ENCODE results near the gene ZNF764.
A peak's percentile ranks its signal among the peaks of the same experiment; 100 is the strongest.
"Not testable (repeated sequence)": the region's sequence is repeated elsewhere in the genome, so short reads cannot be mapped to it uniquely, and the experiment has no call there.

Gene ZNF764

DNA sequence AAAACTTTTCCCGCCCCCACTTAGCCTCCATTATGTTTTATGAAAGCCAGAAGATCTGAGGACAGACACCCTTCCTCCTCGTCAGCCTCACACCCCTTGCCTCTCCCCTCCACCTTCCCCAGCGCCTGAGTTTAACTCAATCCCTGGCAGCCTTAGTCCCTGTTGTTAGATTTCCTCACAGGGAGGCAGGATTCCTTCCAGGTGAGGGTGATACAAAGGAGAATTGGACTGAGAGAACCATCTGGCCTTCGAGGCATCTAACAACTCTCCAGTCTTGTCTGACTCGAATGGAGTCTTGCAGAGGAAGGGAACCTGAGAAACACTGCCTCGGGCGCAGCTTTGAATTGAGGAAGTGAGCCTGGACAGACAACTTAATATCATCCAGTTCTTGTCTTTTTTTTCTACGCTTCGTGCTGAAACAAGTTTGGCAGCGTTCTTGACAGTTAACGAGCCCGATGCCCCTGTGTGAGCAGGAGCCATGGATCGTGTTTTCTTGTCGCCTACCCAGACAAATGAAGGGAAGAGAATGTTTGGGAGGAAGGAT, 30.5 kb downstream of the ZNF764 start:
- DNase-seq (ENCODE audit: low spot score) = no peak

DNA sequence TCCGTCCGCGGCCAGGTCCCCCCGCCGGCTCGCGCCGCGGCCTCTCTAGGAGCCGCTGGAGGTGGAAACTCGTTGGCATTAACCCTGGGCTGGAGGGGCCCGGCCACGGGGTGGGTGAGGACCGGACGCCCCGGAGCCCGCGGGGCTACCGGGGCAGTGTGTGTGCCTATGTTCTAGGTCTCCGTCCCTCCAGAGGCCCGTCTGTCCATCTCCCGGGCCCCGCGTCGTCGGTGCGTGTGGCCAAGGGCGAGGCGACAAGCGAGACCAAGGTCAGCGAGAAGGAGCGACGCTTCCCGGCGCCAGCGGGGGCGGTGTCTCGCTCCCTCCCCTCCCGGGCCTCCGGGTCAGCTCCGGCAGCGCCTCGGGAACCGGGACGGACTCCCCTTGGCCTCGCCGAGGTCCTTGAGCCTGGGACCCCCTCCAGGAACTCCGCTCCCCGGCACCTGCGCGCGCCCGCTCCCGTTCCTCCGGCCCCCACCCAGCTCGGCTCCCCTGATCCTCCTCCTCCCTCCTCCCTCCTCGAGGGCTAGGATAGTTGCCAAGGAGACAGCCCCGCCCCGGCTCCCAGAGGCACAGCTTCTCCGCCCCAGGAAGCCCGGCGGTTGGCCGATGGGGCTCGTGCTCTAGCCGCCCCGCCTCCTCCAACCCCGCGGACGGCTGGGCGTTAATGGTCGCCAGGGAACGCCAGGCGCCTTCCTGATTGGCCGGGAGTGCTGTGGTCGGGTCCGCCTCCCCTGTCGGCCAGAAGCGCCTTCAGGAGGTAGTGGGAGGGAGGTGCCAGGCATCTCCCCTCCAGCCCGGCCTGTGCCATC, 31.1 kb downstream of the ZNF764 start:
- DNase-seq (ENCODE audit: low spot score) = peak; percentile 99

DNA sequence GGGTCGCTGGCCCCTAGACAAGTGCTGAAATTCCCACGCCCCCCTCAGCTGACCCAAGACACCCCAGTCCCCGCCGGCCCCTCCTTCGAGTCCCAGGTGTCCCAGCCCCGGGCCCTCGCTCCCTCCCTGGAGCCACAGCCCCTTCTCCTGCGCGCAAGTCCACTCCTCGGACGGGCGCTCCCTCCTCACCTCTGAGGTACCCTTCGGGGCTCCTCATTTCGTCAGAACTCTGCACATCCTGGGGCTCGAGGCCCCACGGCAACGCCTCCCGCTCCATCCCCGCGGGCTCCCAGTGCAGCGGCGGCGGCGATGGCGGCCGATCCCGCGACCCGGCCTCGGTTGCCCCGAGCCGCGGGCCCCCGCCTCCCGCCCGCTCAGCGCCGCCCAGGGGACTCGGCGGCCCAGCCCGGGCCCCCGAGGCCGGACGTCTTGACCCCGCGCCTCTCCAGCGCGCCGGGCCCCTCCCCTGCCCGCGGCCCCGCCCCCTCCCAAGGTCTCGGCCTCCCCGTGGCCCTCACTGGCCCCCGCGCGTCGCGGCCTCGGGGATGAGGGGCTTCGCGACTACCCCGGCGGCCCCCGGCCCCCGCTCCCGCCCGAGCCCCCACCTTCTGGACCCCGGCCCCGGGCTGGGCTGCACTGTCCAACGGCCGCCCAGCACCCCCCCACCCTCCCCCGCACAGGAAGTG, 31.9 kb downstream of the ZNF764 start, which contains the start of gene ZNF768:
Gene ZNF768, minus strand, starts transcription at position 430 of the 686 bp plus-strand sequence. Its CDS starts 153 bp downstream, at position 277.
- DNase-seq (ENCODE audit: low spot score) = peak; percentile 90

DNA sequence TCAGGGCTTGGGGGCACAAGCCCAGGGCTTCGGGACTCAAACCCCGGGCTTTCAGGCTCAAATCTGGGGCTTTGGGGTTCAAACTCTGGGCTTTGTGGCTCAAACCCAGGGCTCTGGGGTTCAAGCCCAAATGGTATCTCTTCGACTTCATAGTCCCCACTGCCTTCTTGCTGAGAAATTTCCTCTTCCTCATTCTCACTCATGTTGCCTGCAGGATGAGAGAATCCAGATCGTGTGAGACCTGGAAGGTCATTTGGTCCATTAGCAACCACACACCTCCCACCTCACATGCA, 32.4 kb downstream of the ZNF764 start:
- no peak for DNase-seq (ENCODE audit: low spot score)

DNA sequence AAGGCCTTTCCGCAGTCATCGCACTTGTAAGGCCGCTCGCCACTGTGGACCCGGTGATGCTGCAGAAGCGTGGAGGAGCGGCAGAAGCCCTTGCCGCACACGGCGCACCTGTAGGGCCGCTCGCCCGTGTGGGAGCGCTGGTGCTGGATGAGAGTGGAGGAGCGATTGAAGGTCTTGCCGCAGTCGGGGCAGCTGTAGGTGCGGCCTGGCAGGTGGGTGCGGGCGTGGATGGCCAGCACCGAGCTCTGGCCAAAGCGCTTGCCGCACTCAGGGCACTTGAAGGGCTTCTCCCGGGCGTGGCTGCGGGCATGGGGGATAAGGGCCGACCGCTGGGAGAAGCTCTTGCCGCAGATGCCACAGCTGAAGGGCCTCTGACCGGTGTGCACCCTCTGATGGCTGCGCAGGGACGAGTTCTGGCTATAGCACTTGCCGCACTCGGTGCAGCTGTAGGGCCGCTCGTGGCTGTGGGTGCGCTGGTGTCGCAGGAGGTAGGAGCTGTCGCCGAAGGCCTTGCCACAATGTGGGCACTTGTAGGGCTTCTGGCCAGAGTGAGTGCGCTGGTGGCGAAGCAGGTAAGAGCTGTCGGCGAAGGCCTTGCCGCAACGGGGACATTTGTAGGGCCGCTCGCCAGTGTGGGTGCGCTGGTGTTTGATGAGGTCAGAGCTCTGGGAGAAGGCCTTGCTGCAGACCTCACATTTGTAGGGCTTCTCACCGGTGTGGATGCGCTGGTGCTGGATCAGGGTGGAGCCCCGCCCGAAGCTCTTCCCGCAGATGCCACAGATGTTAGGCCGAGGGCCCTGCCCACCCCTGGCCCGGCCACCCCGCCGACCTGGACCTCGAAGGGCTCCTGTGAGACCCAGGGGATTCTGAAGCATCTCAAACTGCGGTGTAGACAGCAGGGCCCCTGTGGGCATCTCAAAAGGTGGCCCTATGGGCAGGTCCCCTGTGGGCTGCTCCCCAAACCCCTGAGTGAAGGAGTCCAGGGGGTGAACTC, 33.3 kb downstream of the ZNF764 start:
- no peak for DNase-seq (ENCODE audit: low spot score)

DNA sequence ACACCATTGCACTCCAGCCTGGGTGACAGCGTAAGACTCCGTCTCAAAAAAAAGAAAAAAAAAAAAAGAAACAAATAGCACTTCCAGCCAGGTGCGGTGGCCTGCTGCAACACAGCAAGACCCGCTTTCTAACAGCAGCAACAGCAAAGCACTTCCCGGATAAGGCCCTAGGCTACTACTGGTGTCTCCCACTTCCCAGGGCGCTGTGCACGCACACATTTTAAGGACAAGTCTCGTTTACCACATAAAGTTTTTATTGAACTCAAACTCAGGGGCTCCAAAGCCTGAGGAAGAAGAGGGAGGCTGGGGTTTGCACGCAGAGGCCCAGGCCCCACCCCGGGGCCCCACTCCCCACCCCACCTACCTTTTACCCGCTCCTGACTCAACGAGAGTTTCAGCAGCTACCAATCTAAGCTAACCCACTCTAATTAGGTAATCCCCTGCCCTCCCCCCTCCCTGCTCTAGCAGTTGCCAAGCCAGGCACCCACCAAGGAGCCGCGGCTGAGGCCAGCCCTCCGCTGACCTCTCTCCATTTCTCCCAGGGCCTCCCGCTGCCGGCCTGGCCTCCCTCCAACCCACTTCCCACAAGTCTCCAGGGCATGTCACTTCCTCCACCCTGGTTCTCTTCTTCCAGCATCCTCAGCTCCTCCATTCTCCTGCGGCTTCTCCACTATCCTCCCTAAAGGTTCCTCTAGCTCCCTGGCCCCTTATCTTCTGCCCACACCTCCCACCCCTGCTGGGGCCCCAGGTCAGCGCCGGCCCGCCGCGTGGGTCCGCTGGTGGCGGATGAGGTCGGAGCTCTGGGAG, 34.2 kb downstream of the ZNF764 start:
- no peak for DNase-seq (ENCODE audit: low spot score)

DNA sequence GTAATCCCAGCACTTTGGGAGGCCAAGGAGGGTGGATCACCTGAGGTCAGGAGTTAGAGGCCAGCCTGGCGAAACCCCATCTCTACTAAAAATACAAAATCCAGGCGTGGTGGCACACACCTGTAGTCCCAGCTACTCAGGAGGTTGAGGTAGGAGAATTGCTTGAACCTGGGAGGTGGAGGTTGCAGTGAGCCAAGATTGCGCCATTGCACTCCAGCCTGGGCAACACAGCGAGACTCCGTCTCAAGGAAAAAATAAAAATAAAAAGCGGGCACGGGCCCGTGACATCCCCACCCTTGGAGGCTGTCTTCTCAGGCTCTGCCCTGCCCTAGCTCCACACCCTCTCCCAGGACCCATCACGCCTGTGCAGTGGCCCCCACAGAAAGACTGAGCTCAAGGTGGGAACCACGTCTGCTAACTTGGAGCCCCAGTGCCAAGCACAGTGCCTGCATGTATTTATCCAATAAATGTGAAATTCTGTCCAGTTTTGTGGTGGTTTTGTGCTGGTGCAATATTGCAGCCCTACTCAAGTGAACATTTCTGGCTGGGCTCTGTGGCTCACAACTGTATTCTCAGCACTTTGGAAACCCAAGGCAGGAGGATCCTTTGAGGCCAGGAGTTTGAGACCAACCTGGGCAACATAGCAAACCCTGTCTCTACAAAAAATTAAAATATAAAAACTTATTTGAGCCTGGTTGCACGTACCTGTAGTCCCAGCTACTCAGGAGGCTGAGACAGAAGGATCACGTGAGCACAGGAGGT, 35.3 kb downstream of the ZNF764 start:
- DNase-seq (ENCODE audit: low spot score) = not testable (repeated sequence)

DNA sequence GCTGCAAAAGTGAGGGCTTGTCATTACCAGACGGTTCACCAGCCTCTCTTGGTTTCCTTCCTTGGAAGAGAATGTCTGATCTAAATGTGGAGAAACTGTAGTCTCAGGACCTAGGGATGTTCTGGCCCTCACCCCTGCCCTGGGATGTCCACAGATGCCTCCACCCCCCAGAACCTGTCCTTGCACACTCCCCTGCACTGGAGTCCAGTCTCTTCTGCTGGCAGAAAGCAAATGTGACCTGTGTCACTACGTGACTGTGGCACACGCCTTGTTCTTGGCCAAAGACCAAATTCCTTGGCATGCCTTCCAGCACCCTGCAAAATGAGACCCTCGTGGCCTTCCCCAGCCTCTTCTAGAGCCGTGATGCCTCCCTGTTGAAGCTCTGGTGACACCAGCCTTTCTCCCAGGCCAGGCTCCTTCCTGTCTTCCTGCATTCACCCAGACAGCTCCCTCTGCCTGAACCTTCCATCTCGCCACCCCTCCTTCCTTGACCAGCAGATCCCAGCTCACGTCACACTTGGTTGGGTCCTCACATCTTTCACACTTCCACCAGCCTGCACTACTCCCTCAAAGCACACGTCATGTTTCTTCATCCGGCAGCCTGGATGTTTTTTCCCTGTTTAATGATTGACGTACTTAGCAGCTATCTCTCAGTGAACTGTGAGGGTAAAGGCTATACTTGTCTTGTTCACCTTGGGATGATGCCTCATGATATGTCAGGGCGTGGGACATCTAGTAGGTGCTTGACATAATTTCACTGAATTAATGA, 36.1 kb downstream of the ZNF764 start:
- DNase-seq (ENCODE audit: low spot score) = no peak

DNA sequence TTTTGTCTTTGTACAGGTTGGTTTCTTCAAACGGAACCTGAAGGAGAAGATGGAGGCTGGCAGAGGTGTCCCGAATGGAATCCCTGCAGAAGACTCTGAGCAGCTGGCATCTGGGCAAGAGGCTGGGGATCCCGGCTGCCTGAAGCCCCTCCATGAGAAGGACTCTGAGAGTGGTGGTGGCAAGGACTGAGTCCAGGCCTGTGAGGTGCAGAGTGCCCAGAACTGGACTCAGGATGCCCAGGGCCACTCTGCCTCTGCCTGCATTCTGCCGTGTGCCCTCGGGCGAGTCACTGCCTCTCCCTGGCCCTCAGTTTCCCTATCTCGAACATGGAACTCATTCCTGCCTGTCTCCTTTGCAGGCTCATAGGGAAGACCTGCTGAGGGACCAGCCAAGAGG, 36.7 kb downstream of the ZNF764 start:
- no peak for DNase-seq (ENCODE audit: low spot score)

DNA sequence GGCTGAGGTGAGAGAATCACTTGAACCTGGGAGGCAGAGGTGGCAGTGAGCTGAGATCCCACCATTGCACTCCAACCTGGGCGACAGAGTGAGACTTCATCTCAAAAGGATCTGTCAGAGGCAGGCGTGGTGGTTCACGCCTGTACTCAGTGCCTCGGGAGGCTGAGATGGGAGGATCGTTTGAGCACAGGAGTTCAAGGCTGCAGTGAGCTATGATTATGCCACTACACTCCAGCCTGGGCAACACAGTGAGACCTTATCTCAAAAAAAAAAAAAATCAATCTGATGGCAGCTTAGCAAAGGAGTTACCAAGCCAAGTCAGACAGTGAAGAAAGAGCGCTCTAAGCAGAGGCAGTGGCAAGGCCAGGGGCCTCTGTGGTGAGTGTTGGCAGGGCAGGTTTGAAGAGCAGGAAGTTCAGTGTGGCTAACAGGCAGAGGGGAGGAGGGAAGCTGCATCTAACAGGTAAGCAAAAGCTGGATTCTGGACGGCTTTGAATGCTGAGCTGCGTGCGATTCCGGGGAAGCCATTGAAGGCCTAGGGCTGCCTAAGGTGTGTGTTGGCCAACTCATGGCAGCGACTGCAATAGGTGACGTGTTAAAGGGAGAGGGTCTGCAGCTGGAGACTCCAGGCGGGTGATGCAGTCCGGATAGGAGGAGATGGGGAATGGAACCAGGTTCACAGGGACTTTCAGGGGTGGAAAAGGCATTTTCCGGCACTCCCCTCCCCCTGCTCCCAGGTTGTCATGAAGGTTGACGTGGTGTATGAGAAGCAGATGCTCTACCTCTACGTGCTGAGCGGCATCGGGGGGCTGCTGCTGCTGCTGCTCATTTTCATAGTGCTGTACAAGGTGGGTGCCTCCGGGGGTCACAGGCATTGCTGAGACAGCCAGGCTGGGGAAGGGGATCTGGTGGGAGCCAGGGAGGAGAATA, 38.8 kb downstream of the ZNF764 start:
- no peak for DNase-seq (ENCODE audit: low spot score)

DNA sequence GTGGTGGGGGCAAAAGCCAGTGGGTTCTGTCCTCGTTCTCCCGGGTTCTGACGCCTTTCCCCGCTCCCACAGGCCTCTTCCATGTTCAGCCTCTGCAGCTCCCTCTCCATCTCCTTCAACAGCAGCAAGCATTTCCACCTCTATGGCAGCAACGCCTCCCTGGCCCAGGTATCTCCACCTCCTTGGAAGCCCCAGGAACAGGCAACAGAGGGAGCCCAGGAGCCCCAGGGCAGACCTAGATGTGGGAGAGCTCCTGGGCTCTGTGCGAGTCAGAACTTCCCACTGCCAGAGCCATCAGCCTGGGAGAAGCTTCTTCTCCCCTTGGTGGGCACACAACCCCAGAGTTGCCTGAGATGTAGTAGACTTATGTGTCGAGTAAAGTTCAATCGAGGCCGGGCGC, 39.6 kb downstream of the ZNF764 start:
- DNase-seq (ENCODE audit: low spot score) = no peak

DNA sequence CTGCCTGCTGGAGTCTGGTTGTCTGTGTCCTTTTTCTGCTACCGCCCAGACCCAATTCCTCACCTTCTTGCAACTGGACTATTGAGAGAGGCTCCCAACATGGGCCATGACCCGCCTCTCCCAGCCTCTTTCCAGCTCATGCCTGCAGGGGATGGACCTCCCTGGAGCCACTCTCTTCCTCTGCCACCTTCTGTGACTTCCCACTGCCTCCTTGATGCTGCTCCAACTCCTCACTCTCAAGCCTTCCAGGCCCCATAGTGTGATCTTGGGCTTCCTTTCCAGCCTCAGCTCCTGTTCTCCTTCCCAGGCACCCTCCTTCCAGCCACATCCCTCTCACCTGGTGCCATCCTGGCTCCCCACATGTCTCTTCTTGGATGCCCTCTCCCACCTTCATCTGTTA, 42.9 kb downstream of the ZNF764 start:
- DNase-seq (ENCODE audit: low spot score) = no peak

DNA sequence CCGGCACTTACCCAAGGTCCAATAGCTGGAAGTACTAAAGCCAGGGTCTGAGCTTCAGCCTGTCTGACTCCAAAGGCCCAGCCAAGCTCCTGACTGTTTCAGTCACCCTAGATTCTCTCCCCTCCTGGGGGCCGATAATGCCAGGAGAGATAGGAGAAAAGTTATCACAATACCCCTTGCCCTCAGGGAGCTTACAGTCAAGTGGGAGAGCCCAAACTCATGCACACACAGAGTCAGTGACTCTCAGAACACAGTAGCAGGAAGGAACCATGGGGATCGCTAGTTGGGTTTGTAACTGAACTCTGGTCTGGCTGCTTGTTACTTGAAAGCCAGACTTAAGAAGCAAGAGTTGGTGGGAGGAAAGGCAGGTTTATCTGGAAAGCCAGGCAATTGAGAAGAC, 46.7 kb downstream of the ZNF764 start:
- no peak for DNase-seq (ENCODE audit: low spot score)

DNA sequence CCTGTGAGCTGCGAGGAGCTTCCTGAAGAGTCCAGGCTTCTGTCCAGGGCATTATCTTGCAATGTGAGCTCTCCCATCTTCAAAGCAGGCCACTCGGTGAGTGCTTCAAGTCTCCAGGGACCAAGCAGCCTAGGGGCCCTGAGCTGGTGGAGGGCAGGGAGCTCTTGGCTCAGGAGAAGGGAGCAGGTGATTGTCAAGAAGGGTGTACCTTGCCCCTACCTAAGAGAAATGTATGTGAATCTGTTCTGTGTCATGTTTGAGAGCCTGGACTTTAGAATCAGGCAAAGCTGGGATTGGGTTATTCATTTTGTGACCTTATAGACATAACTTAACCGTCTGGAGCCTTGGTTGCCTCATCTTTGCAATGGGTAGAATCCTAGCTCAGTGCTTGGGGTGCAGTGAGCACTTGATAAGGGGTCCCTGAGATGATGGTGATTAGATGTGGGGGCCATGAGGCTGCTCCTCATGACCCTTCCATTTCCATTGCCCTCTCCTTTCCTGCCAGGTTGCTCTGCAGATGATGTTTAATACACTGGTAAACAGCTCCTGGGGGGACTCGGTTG, 47.7 kb downstream of the ZNF764 start:
- no peak for DNase-seq (ENCODE audit: low spot score)

DNA sequence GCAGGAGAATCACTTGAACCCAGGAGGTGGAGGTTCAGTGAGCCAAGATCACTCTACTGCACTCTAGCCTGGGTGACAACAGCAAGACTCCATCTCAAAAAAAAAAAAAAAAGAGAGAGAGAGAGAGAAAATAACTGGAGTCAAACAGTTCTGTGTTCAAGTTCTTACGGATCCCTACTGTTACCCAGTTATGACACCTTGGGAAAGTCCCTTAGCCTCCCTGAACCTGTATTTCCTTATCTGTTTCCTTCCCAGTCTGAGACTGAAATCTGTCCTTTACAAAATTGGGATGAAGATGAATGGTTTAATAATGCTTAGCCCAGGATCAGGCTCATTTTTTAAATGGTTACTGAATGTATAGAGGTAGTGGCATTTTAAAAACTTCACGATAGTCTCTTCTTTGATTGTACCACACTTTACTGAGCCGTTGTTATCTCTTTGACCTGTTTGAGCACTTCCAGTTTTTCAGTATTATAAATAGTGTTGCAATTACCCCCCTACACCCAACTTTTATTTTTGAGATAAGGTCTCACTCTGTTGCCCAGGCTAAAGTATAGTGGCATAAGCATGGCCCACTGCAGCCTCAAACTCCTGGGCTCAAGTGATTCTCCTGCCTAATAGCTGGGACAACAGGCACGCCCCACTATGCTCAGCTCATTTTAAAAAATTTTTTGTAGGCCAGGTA, 49.0 kb downstream of the ZNF764 start:
- DNase-seq (ENCODE audit: low spot score) = no peak
